A549 (cell line): ENCODE results near the gene TMEM86B. TPM values are rescaled to one million over a fixed set of nuclear protein-coding genes. Genes with fewer than 3 reads are reported as not detected.

Source experiments
- ATAC-seq, 2 experiments: fragments of 200-7000 bp in 1 of 2; fragments of >200 bp in 1 of 2; cut with Nextera tagmentation in 1 of 2; cut with Tn5 transposase in 1 of 2; 3 replicates each; pipeline versions ENCODE4 v1.8.0 to v1.9.1; 2018 to 2020; ENCODE audit warnings: mild to moderate bottlenecking in 1 of 2, moderate library complexity in 1 of 2
- CTCF ChIA-PET: fragments of 300-600 bp; sonication (Branson Sonifier 250); formaldehyde crosslinking; extraction: SDS; loops from one replicate; lab custom pipeline; 2021; ENCODE audit warnings: antibody characterized with exemption, inconsistent platforms; lab: Yijun Ruan, JAX
- POLR2A ChIA-PET: fragments of 350-600 bp; formaldehyde crosslinking; extraction: SDS; loops from one replicate; lab custom pipeline; 2021; ENCODE audit warnings: antibody characterized with exemption, inconsistent platforms; lab: Yijun Ruan, JAX
- DNase-seq, 2 experiments: peaks; one replicate each; pipeline versions ENCODE4 v3.0.0 to v3.0.0-alpha.2; 2011 to 2016; ENCODE audit warnings: low read depth in 1 of 2, low spot score in 1 of 2
- FAIRE-seq: peaks from 2 replicates; lab custom pipeline; 2011; peaks lifted over from hg19 to GRCh38; lab: Jason Lieb, UNC
- H3K27ac ChIP-seq, 2 experiments: fragments of >200 bp; sonication (Bioruptor Twin); formaldehyde crosslinking; 3 replicates each; pipeline ENCODE4 v1.5.1; 2016 to 2017
- H3K4me1 ChIP-seq: fragments of >200 bp; sonication (Bioruptor Twin); formaldehyde crosslinking; 3 replicates; pipeline ENCODE4 v1.6.1; 2016
- H3K4me2 ChIP-seq: fragments of >200 bp; sonication (Bioruptor Twin); formaldehyde crosslinking; 3 replicates; pipeline ENCODE4 v1.6.1; 2016
- H3K4me3 ChIP-seq: fragments of >200 bp; sonication (Bioruptor Twin); formaldehyde crosslinking; 3 replicates; pipeline ENCODE4 v1.5.1; 2016
- H3K9me3 ChIP-seq: fragments of >200 bp; sonication (Bioruptor Twin); formaldehyde crosslinking; 3 replicates; pipeline ENCODE4 v1.6.1; 2016
- ATOH8 ChIP-seq: fragments of 250-450 bp; sonication (Bioruptor Pico); IDR thresholded peaks from 2 replicates; pipeline ENCODE4 v1.5.0; 2020; ENCODE audit warnings: low read depth, mild to moderate bottlenecking, moderate library complexity
- BCL3 ChIP-seq: fragments of >200 bp; sonication (Bioruptor Twin); formaldehyde crosslinking; IDR thresholded peaks from 3 replicates; pipeline ENCODE4 v1.6.1; 2016
- BHLHE40 ChIP-seq: IDR thresholded peaks from 2 replicates; pipeline ENCODE4 v1.6.1; 2012; ENCODE audit warnings: low read depth, low read length, inconsistent platforms
- CBX2 ChIP-seq: fragments of 200-600 bp; sonication (generic); IDR thresholded peaks from 2 replicates; pipeline ENCODE4 v1.6.1; 2016; ENCODE audit warnings: low read depth, mild to moderate bottlenecking, borderline replicate concordance
- CBX8 ChIP-seq: fragments of 200-600 bp; sonication (generic); IDR thresholded peaks from 2 replicates; pipeline ENCODE4 v1.6.1; 2016
- CEBPB ChIP-seq, 2 experiments: fragments of >200 bp in 1 of 2; sonication (Bioruptor Twin) in 1 of 2; formaldehyde crosslinking in 1 of 2; IDR thresholded peaks; 2 replicates each; pipeline ENCODE4 v1.6.1; 2012 to 2016
- CHD2 ChIP-seq: fragments of 150-350 bp; IDR thresholded peaks from 2 replicates; pipeline ENCODE4 v1.6.1; 2014; ENCODE audit warnings: low read length; ENCODE audit not compliant: partially characterized antibody
- CHD4 ChIP-seq: fragments of 200-600 bp; sonication (generic); IDR thresholded peaks from 2 replicates; pipeline ENCODE4 v1.6.1; 2016; ENCODE audit warnings: antibody characterized with exemption, mild to moderate bottlenecking, borderline replicate concordance
- CTCF ChIP-seq: fragments of >200 bp; sonication (Bioruptor Twin); formaldehyde crosslinking; IDR thresholded peaks from 3 replicates; pipeline ENCODE4 v1.5.1; 2016
- E2F6 ChIP-seq: IDR thresholded peaks from 2 replicates; pipeline ENCODE4 v1.6.1; 2012; ENCODE audit warnings: low read depth, borderline replicate concordance
- ELK1 ChIP-seq: fragments of 150-350 bp; IDR thresholded peaks from 2 replicates; pipeline ENCODE4 v1.6.1; 2014; ENCODE audit warnings: low read depth, mild to moderate bottlenecking, low read length
- GATA3 ChIP-seq: IDR thresholded peaks from 2 replicates; pipeline ENCODE4 v1.6.1; 2012; ENCODE audit warnings: borderline replicate concordance
- KDM5A ChIP-seq: fragments of 200-600 bp; sonication (generic); IDR thresholded peaks from 2 replicates; pipeline ENCODE4 v1.6.1; 2016; ENCODE audit warnings: antibody characterized with exemption, mild to moderate bottlenecking
- MAFK ChIP-seq: fragments of 450-650 bp; IDR thresholded peaks from 2 replicates; pipeline ENCODE4 v1.6.1; 2014; ENCODE audit not compliant: partially characterized antibody
- MAZ ChIP-seq: fragments of 150-350 bp; IDR thresholded peaks from 2 replicates; pipeline ENCODE4 v1.6.1; 2014; ENCODE audit warnings: antibody characterized with exemption, low read depth, low read length, borderline replicate concordance
- NR3C1 ChIP-seq: fragments of >200 bp; sonication (Bioruptor Twin); formaldehyde crosslinking; IDR thresholded peaks from 3 replicates; pipeline ENCODE4 v1.6.1; 2017
- POLR2A ChIP-seq: IDR thresholded peaks from 2 replicates; pipeline ENCODE4 v1.6.1; 2012; ENCODE audit warnings: mild to moderate bottlenecking, low read length
- RARB ChIP-seq: fragments of 250-450 bp; sonication (Bioruptor Pico); IDR thresholded peaks from 2 replicates; pipeline ENCODE4 v1.8.0; 2021; ENCODE audit warnings: mild to moderate bottlenecking, moderate library complexity
- SMC3 ChIP-seq: fragments of >200 bp; sonication (Bioruptor Twin); formaldehyde crosslinking; IDR thresholded peaks from 3 replicates; pipeline ENCODE4 v1.6.1; 2018; ENCODE audit warnings: inconsistent platforms
- TP53 ChIP-seq: fragments of 250-450 bp; sonication (Bioruptor Pico); IDR thresholded peaks from 2 replicates; pipeline ENCODE4 v1.5.0; 2021; ENCODE audit warnings: mild to moderate bottlenecking, moderate library complexity
- ZSCAN20 ChIP-seq: fragments of 250-450 bp; sonication (Bioruptor Pico); IDR thresholded peaks from 2 replicates; pipeline ENCODE4 v1.8.0; 2022; ENCODE audit warnings: mild to moderate bottlenecking, moderate library complexity
- WGBS: methylation state at CpG from one replicate; pipeline ENCODE4 v1.1.6; 2017; ENCODE audit errors: missing lambda C conversion rate; 5-methylcytosine and 5-hydroxymethylcytosine counted together
- polyA plus RNA-seq, 4 experiments: library from polyadenylated mRNA; depleted of rRNA in 3 of 4; stranded (reverse); fragments of >200 nt; fragmentation: RNase III in 1 of 4; extraction: RNeasy Plus Mini Kit Qiagen cat#74134 plus additional on column Dnase treatment in 1 of 4; gene quantifications; 2 replicates in 3 of 4; 3 replicates in 1 of 4; pipeline ENCODE4 v1.2.3, GENCODE V29; 2011 to 2017

Gene TMEM86B
- polyA plus RNA-seq, 2 of the 4 experiments (the other 2 are of a cell fraction) = 1.6 to 3.4 TPM

- Histone ChIP-seq H3K4me1 (peaks cover 8% of the 10 kb centered on the region), H3K27ac (no peak overlapping the region), H3K4me2 (no peak overlapping the region), H3K9me3 (peaks cover 9% of the 10 kb centered on the region; the same call in 2 of the 3 replicates), H3K4me3 (no peak overlapping the region)
- TF ChIP-seq KDM5A (no peak), ELK1 (no peak), CHD2 (no peak), CHD4 (no peak), POLR2A (no peak), NR3C1 (no peak), BCL3 (no peak), TP53 (CRISPR knock-in tag) (no peak), CEBPB (IDR thresholded peaks at IDR 0.05) (no peak), ZSCAN20 (CRISPR knock-in tag) (no peak), ATOH8 (no peak), CBX2 (no peak), MAFK (no peak), MAZ (no peak), BHLHE40 (no peak), E2F6 (no peak), GATA3 (no peak), CBX8 (no peak)
- FAIRE-seq (no peak), DNase-seq (no peak), ATAC-seq (no peak)
- POLR2A ChIA-PET = interaction anchor here (0.5 kb wide), 1 partner anchor 12 kb away, joined by 3 read pairs; no protein-coding TSS in a partner anchor
- CTCF ChIA-PET = interaction anchor here (0.7 kb wide), 1 partner anchor 124 kb away, joined by 3 read pairs; no protein-coding TSS in a partner anchor
- 91% methylated on average over 5 of the region's 5 CpGs for WGBS
Observed at GRCh38 chr19:55264531-55264930, 36.0 kb upstream of the TMEM86B start.

- CTCF ChIA-PET = interaction anchor here (0.7 to 4.8 kb wide), 6 partner anchors 12 to 241 kb away, joined by 3 to 44 read pairs (median 4); no protein-coding TSS in a partner anchor
Observed at GRCh38 chr19:55262359-55262758, 33.8 kb upstream of the TMEM86B start.

More at GRCh38 chr19:55262359-55262758, 33.8 kb upstream of the TMEM86B start:
- Histone ChIP-seq H3K27ac (no peak overlapping the region), H3K4me2 (no peak overlapping the region), H3K9me3 (peaks cover 9% of the 10 kb centered on the region; the same call in 2 of the 3 replicates), H3K4me1 (peaks cover 10% of the 10 kb centered on the region), H3K4me3 (no peak overlapping the region)
- FAIRE-seq (no peak), ATAC-seq (no peak), DNase-seq (no peak)
- TF ChIP-seq ZSCAN20 (CRISPR knock-in tag) (no peak), CBX2 (no peak), SMC3 (no peak), CTCF (no peak), RARB (no peak), CHD2 (no peak)
- POLR2A ChIA-PET = interaction anchor here (1.9 kb wide), 1 partner anchor 46 kb away, joined by 7 read pairs; no protein-coding TSS in a partner anchor
- 92% methylated on average over 9 of the region's 9 CpGs for WGBS
